B cell (primary cell): ENCODE results near the gene AUP1.

Experiments used
- EZH2 ChIP-seq: IDR thresholded peaks from 2 replicates; pipeline ENCODE4 v1.6.1; 2012; ENCODE audit warnings: borderline replicate concordance, low read depth, mild to moderate bottlenecking, moderate library complexity, low read length; ENCODE audit not compliant: insufficient read depth, poor library complexity, severe bottlenecking
- TF ChIP-seq, protein P1 (sequence below): fragments of 200-600 bp; IDR thresholded peaks from one replicate; pipeline ENCODE4 v1.8.0; 2022; ENCODE audit warnings: antibody characterized with exemption, mild to moderate bottlenecking

DNA sequence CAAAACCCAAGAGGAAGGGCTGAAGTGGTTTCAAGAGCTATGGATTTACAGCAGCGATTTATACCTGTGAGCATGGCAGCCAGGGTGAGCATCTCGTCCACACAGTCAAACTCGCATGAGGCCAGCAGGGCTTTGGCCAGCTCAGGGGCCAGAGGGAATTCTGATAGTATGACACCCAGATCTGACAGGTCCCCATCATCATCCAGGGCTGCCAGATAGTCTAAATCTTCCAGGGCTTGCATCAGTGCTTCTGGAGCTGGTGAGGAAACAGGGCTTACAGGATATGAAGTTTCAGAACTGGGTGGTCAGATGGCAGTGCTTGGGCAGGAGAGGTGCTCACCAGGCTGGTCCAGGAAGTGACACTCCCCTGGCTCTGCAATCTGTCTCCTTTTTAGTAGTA is 7.0 kb downstream of the AUP1 start:
- TF ChIP-seq, protein P1, sequence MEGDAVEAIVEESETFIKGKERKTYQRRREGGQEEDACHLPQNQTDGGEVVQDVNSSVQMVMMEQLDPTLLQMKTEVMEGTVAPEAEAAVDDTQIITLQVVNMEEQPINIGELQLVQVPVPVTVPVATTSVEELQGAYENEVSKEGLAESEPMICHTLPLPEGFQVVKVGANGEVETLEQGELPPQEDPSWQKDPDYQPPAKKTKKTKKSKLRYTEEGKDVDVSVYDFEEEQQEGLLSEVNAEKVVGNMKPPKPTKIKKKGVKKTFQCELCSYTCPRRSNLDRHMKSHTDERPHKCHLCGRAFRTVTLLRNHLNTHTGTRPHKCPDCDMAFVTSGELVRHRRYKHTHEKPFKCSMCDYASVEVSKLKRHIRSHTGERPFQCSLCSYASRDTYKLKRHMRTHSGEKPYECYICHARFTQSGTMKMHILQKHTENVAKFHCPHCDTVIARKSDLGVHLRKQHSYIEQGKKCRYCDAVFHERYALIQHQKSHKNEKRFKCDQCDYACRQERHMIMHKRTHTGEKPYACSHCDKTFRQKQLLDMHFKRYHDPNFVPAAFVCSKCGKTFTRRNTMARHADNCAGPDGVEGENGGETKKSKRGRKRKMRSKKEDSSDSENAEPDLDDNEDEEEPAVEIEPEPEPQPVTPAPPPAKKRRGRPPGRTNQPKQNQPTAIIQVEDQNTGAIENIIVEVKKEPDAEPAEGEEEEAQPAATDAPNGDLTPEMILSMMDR = no peak
- TF ChIP-seq EZH2 = no peak
